Gastroesophageal sphincter (tissue), 4 donors: Measurements from ENCODE around the gene APP. TPM values are rescaled to one million over a fixed set of nuclear protein-coding genes. Genes with fewer than 3 reads are reported as not detected.

Source experiments
- ATAC-seq: fragments of 150-250 bp; one replicate; pipeline ENCODE4 v1.9.1; 2016; ENCODE audit warnings: mild to moderate bottlenecking, moderate library complexity
- H3K27ac ChIP-seq, 4 donors: fragments of 200-600 bp; sonication (generic) in 3 of 4; 1 replicate in 3 of 4; 2 replicates in 1 of 4; pipeline ENCODE4 v1.5.1; 2016 to 2019
- H3K27me3 ChIP-seq: fragments of 200-600 bp; sonication (generic); one replicate; pipeline ENCODE4 v1.5.1; 2019
- H3K36me3 ChIP-seq, 2 donors: fragments of 200-600 bp; sonication (generic); one replicate each; pipeline ENCODE4 v1.5.1; 2019; ENCODE audit warnings: control low read depth in 1 of 2
- H3K4me1 ChIP-seq, 3 donors: fragments of 200-600 bp; sonication (generic); 1 replicate in 2 of 3; 2 replicates in 1 of 3; pipeline ENCODE4 v1.5.1; 2016 to 2019; ENCODE audit warnings: control low read depth in 2 of 3
- H3K4me3 ChIP-seq, 2 donors: fragments of 200-600 bp; sonication (generic); one replicate each; pipeline ENCODE4 v1.5.1; 2019; ENCODE audit warnings: mild to moderate bottlenecking in 1 of 2, moderate library complexity in 1 of 2
- H3K9me3 ChIP-seq, 3 donors: fragments of 200-600 bp; sonication (generic); one replicate each; pipeline ENCODE4 v1.5.1; 2017 to 2019; ENCODE audit warnings: control low read depth in 2 of 3
- EP300 ChIP-seq: sonication (generic); formaldehyde crosslinking; IDR thresholded peaks from one replicate; pipeline ENCODE4 v1.6.1; 2017; ENCODE audit warnings: antibody characterized with exemption, mild to moderate bottlenecking
- POLR2A ChIP-seq, 2 donors: fragments of 450-650 bp; IDR thresholded peaks; one replicate each; pipeline ENCODE4 v1.6.1; 2017; ENCODE audit warnings: antibody characterized with exemption in 2 of 2, mild to moderate bottlenecking in 2 of 2, moderate library complexity in 1 of 2
- POLR2AphosphoS5 ChIP-seq: sonication (generic); formaldehyde crosslinking; IDR thresholded peaks from one replicate; pipeline ENCODE4 v1.6.1; 2017; ENCODE audit warnings: antibody characterized with exemption
- WGBS, 2 donors: methylation state at CpG; one replicate each; pipeline ENCODE4 v1.1.5; 2018; ENCODE audit warnings: low coverage in 1 of 2; 5-methylcytosine and 5-hydroxymethylcytosine counted together
- total RNA-seq, 4 donors: library from RNA; depleted of rRNA; stranded (reverse); fragments of >200 nt; gene quantifications; one replicate each; pipeline ENCODE4 v1.1.0, GENCODE V29; 2016
- TF ChIP-seq, protein P1 (sequence below), 4 experiments: fragments of 200-600 bp in 2 of 4; fragments of 450-650 bp in 2 of 4; sonication (generic) in 1 of 4; IDR thresholded peaks; one replicate each; pipeline ENCODE4 v1.5.1; 2017 to 2019; ENCODE audit warnings: antibody characterized with exemption in 4 of 4, mild to moderate bottlenecking in 2 of 4, moderate library complexity in 2 of 4

Gene APP
- total RNA-seq, 4 donors from 2014 or later, result 282 to 724 (median 545) TPM

DNA sequence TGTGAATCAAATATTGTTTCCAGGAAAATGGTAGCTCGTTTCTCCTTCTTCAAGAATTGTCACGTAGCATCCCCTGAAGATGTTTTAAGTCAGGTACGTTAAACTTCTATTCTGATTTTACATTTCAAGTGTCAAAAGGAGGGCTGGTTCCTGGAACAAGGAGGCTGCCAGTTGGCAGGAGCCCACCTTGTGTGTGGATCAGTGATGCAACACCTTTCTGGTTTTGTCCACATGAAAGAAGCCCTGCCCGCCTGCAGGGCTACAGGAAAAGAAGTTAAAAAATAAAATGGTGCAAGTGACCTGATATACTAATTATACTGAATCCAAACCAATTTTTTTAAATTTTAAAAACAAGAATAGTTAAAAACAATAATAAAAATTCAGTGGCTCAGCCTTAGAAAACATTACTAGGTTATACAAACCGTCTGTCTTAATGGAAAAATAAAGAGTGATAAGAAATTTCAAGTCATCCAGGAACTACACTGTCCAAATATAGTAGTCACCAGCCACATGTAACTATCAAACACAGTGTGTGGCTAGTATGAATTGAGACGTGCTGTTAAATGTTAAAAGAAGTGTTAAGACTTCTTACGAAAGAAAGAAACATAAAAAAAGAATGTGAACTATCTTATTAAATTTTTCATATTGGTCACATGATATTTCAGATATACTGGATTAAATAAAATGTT, 123.1 kb downstream of the APP start:
- H3K4me3 ChIP-seq, result no peak overlapping the region
- TF ChIP-seq EP300 (no peak), POLR2A (IDR thresholded peaks at IDR 0.05) (no peak), POLR2AphosphoS5 (no peak)
- TF ChIP-seq, protein P1, sequence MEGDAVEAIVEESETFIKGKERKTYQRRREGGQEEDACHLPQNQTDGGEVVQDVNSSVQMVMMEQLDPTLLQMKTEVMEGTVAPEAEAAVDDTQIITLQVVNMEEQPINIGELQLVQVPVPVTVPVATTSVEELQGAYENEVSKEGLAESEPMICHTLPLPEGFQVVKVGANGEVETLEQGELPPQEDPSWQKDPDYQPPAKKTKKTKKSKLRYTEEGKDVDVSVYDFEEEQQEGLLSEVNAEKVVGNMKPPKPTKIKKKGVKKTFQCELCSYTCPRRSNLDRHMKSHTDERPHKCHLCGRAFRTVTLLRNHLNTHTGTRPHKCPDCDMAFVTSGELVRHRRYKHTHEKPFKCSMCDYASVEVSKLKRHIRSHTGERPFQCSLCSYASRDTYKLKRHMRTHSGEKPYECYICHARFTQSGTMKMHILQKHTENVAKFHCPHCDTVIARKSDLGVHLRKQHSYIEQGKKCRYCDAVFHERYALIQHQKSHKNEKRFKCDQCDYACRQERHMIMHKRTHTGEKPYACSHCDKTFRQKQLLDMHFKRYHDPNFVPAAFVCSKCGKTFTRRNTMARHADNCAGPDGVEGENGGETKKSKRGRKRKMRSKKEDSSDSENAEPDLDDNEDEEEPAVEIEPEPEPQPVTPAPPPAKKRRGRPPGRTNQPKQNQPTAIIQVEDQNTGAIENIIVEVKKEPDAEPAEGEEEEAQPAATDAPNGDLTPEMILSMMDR (IDR thresholded peaks at IDR 0.05), result no peak
- no peaks in the 10 kb centered on the region for H3K9me3 ChIP-seq
- peaks cover 0 to 70% of the 10 kb centered on the region in 2 donors for H3K36me3 ChIP-seq
- H3K27me3 ChIP-seq, result no peaks in the 10 kb centered on the region
- no peaks in the 10 kb centered on the region for H3K4me1 ChIP-seq
- 77 to 87% methylated on average over 5 to 7 of the region's 7 CpGs for WGBS, 2 donors
- H3K27ac ChIP-seq, result no peak overlapping the region
- ATAC-seq, result no peak

DNA sequence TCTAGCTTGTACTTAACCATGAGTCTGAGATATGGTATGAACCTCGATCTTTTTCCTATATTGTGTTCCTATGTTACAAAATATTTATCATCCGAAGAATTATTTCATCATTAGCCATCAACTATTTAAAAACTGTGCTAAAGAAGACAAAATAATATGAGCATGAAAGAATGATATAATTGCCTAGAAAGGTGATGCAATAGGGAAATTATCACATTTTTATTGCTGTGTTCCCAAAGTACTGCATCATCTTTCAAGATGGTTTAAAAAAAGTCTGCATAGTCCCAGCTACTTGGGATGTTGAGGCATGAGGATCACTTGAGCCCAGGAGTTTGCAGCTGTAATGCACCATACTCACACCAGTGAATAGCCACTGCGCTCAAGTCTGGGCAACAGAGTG, 126.7 kb downstream of the APP start:
- Histone ChIP-seq H3K9me3 (no peaks in the 10 kb centered on the region), H3K36me3 (peaks cover 0 to 35% of the 10 kb centered on the region in 2 donors), H3K4me3 (no peak overlapping the region), H3K27me3 (no peaks in the 10 kb centered on the region), H3K27ac (no peak overlapping the region), H3K4me1 (no peaks in the 10 kb centered on the region)
- WGBS, 2 donors, result 81 to 83% methylated on average over 3 of the region's 3 CpGs
- ATAC-seq, result no peak
- TF ChIP-seq POLR2A (IDR thresholded peaks at IDR 0.05), result no peak
- no peak for TF ChIP-seq EP300
- TF ChIP-seq POLR2AphosphoS5, result no peak
- TF ChIP-seq, protein P1 (IDR thresholded peaks at IDR 0.05), result no peak

DNA sequence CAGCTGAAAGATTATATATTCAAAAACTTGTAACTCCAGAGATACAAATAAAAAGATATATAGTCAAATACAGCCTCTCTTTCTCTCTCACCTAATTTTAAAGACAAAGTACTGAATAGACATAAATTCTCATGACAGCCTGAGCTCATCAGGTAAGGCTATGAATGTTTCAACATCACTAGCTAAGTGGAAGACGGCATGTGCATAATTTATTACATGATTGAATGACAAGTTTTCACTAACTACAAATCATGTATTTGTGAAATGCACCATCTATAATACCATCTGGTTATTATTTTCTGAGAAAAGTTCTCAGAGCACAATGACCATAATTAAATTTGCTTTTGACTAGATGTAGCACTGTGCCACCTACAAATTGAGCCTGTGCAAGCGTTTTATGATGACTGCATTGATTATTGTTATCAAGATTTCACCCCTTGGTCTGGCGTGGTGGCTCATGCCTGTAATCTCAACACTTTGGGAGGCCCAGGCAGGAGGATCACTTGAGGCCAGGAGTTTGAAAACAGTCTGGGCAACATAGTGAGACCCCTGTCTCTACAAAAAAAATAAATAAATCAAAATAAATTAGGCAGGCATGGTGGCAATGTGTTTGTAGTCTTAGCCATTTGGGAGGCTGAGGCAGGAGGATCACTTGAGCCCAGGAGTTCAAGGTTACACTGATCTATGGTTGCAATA, 128.2 kb downstream of the APP start:
- H3K27ac ChIP-seq, result no peak overlapping the region
- no peak for ATAC-seq
- peaks cover 0 to 21% of the 10 kb centered on the region in 2 donors for H3K36me3 ChIP-seq
- no peak overlapping the region for H3K4me3 ChIP-seq
- H3K9me3 ChIP-seq, result no peaks in the 10 kb centered on the region
- TF ChIP-seq EP300, result no peak
- H3K4me1 ChIP-seq, result no peaks in the 10 kb centered on the region
- H3K27me3 ChIP-seq, result no peaks in the 10 kb centered on the region
- WGBS, 2 donors, result 90 to 93% methylated on average over 2 to 3 of the region's 3 CpGs

DNA sequence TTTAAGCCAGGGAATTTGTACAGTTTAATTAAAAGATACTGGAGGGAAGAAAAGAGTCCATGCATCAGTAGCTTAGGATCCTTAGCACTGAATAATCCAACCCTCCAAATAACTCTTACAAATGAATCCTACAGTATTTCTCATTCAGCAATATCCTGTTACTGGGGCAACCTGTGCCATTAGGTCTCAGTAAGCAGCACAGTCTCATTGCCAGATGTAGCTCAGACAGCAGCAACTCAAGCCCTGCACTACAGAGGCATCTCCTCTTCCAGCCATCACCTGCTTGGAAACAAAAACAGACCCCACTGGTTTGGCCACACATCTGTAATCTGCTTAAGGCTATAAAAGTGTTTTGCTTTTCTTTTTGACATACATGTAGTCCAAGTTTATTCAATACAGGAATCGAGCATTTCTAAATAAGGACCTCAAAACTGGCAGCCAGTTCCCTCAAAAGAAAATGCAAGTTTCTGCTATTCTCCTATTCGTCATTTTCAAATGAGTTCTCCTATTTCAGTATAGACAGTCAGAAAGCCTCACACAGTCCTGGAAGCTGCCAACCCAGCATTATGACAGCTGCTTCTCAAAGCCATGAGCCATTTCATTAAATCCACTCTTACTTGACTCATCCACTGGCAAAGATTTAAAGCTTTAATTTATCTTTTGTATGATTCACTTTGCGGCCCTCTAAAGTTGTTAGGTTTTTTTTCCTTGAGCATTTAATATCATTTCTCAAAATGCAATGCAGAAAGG, 129.0 kb downstream of the APP start:
- no peaks in the 10 kb centered on the region for H3K27me3 ChIP-seq
- WGBS, 2 donors, result 43 to 45% methylated on average over 1 to 3 of the region's 3 CpGs
- no peaks in the 10 kb centered on the region for H3K9me3 ChIP-seq
- peaks cover 0 to 17% of the 10 kb centered on the region in 2 donors for H3K36me3 ChIP-seq
- H3K4me3 ChIP-seq, result no peak overlapping the region
- ATAC-seq, result no peak
- TF ChIP-seq, protein P1 (IDR thresholded peaks at IDR 0.05), result no peak
- TF ChIP-seq POLR2AphosphoS5 (no peak), EP300 (no peak), POLR2A (IDR thresholded peaks at IDR 0.05) (no peak)
- no peak overlapping the region for H3K27ac ChIP-seq
- no peaks in the 10 kb centered on the region for H3K4me1 ChIP-seq

DNA sequence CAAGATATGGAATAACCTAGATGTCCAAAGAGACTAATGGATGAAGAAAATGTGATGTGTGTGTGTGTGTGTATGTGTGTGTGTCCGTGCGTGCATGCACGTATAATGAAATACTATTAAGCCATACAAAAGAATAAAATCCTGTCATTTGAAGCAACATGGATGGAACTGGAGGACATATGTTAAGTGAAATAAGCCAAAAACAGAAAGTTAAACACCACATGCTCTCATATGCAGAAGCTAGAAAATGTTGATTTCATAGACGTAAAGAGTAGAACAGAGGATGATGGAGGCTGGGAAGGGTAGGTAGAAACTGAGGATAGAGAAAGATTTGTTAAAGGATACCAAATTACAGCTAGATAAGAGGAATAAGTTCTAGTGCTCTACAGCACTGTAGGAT, 133.7 kb downstream of the APP start:
- H3K27me3 ChIP-seq, result no peaks in the 10 kb centered on the region
- WGBS, 2 donors, result 81 to 91% methylated on average over 4 of the region's 4 CpGs
- no peaks in the 10 kb centered on the region for H3K9me3 ChIP-seq
- ATAC-seq, result no peak
- H3K27ac ChIP-seq, result no peak overlapping the region
- H3K36me3 ChIP-seq, result no peaks in the 10 kb centered on the region
- TF ChIP-seq POLR2AphosphoS5 (no peak), POLR2A (IDR thresholded peaks at IDR 0.05) (no peak), EP300 (no peak)
- TF ChIP-seq, protein P1 (IDR thresholded peaks at IDR 0.05), result no peak
- H3K4me3 ChIP-seq, result no peak overlapping the region
- H3K4me1 ChIP-seq, result no peaks in the 10 kb centered on the region
